NCI-H2227 treated with DMSO at 0.1 percent for 48 hours (cell line): ENCODE results near the gene FUBP3.

Experiments used
- DNase-seq: peaks from one replicate; lab custom pipeline; 2025; lab: John Stamatoyannopoulos, UW

FUBP3 gene

GRCh38 chr9:130607640-130608420, 28.5 kb downstream of the FUBP3 start:
- DNase-seq = no peak

- no peak for DNase-seq
Observed at GRCh38 chr9:130608554-130609134, 29.3 kb downstream of the FUBP3 start.

- no peak for DNase-seq
Observed at GRCh38 chr9:130609163-130609562, 29.8 kb downstream of the FUBP3 start.

GRCh38 chr9:130610862-130611707, 31.7 kb downstream of the FUBP3 start:
- peak; percentile 54 for DNase-seq

- DNase-seq = no peak
Observed at GRCh38 chr9:130616451-130616850, 37.1 kb downstream of the FUBP3 start.

GRCh38 chr9:130623466-130623865, 44.1 kb downstream of the FUBP3 start:
- DNase-seq = no peak

- no peak for DNase-seq
Observed at GRCh38 chr9:130624154-130624553, 44.8 kb downstream of the FUBP3 start.

GRCh38 chr9:130626249-130626996, 47.0 kb downstream of the FUBP3 start:
- no peak for DNase-seq

GRCh38 chr9:130627051-130627450, 47.7 kb downstream of the FUBP3 start:
- DNase-seq = no peak

- no peak for DNase-seq
Observed at GRCh38 chr9:130627896-130628792, 48.8 kb downstream of the FUBP3 start.

- no peak for DNase-seq
Observed at GRCh38 chr9:130629443-130630070, 50.2 kb downstream of the FUBP3 start.

- no peak for DNase-seq
Observed at GRCh38 chr9:130630071-130630450, 50.7 kb downstream of the FUBP3 start.

- DNase-seq = no peak
Observed at GRCh38 chr9:130630506-130631330, 51.3 kb downstream of the FUBP3 start.

- no peak for DNase-seq
Observed at GRCh38 chr9:130631331-130632080, 52.1 kb downstream of the FUBP3 start.

GRCh38 chr9:130632081-130632710, 52.8 kb downstream of the FUBP3 start:
- no peak for DNase-seq

GRCh38 chr9:130632841-130633240, 53.5 kb downstream of the FUBP3 start:
- no peak for DNase-seq

- DNase-seq = no peak
Observed at GRCh38 chr9:130633336-130634190, 54.2 kb downstream of the FUBP3 start.
